Vagina (tissue), 2 donors: ENCODE measurements around the gene TRNT1.

ENCODE experiments used
- CTCF ChIP-seq, 3 experiments: fragments of 450-650 bp in 2 of 3; fragments of 200-600 bp in 1 of 3; sonication (generic) in 1 of 3; IDR thresholded peaks; one replicate each; pipeline ENCODE4 v1.5.1; 2017 to 2019; ENCODE audit warnings: antibody characterized with exemption in 3 of 3, mild to moderate bottlenecking in 2 of 3, moderate library complexity in 2 of 3
- POLR2A ChIP-seq, 2 donors: fragments of 450-650 bp; IDR thresholded peaks; one replicate each; pipeline ENCODE4 v1.6.1; 2017; ENCODE audit warnings: antibody characterized with exemption in 2 of 2, mild to moderate bottlenecking in 2 of 2, moderate library complexity in 2 of 2
- POLR2AphosphoS5 ChIP-seq, 2 donors: sonication (generic); formaldehyde crosslinking; IDR thresholded peaks; one replicate each; pipeline ENCODE4 v1.9.0; 2017; ENCODE audit warnings: antibody characterized with exemption in 2 of 2, mild to moderate bottlenecking in 2 of 2, low read depth in 1 of 2; ENCODE audit not compliant: insufficient read depth in 1 of 2

DNA sequence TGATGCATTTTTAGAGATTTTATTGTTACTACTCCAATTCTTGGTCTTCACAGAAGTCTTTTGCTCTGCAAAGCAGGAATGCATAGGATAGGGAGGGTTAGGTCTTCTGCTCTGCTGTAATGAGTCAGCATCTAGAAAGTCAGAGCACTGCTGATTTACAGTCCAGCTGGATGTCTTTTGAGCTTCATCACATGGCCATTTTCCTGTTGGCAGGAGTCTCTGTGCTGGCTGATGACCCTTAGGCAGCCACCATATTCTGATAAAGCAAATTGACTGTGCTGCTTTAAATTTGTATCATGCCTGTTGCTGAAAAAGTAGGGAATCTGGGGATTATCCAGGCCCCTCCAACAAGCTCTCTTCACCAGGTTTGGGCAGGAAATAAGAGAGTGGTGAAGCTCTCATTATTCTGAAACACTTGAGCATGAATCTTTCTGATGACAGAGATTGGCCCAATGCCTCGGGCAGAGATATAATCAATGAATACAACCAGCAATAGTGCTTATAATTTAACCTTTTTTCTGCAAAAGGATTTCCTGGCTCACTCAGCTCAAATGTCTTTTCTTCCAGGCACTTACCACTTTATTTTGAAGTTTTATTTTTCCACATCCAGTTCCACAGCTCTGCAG, 62.5 kb downstream of the TRNT1 start:
- TF ChIP-seq CTCF (IDR thresholded peaks at IDR 0.05): no peak
- no peak for TF ChIP-seq POLR2A (IDR thresholded peaks at IDR 0.05)
- TF ChIP-seq POLR2AphosphoS5 (IDR thresholded peaks at IDR 0.05; ENCODE audit: insufficient read depth in 1 of 2, low read depth in 1 of 2): no peak
